Activated CD4-positive, alpha-beta T cell treated with anti-CD3 and anti-CD28 coated beads for 4 hours (primary cell): Measurements from ENCODE around the gene DSC3.

Experiments
- DNase-seq, 2 donors: peaks; one replicate each; pipeline ENCODE4 v3.0.0-alpha.2; 2020

The DSC3 gene

DNA sequence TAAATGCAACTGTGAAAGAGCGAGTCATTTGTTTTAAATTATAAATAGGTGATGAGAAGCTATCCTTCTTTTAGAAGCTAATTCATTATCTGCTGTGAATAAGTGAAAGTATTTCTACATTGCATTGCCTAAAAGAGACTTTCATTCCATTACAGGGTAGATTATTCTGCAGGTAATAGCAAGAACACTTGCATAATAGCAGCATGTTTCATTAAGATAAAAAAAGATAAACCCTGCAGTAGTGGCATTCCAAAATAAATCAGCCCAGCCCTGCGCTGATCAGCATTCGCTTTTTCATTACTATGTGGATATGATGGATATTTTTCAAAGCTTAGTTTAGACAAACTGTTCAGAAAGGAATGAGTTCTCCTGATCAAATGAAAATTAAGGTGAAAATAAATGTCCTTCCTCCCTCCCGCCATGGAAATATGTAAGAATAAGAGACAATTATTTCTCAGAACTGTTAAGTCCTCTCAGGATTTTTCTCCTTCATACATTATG is 72.8 kb downstream of the DSC3 start:
- DNase-seq, result no peak

DNA sequence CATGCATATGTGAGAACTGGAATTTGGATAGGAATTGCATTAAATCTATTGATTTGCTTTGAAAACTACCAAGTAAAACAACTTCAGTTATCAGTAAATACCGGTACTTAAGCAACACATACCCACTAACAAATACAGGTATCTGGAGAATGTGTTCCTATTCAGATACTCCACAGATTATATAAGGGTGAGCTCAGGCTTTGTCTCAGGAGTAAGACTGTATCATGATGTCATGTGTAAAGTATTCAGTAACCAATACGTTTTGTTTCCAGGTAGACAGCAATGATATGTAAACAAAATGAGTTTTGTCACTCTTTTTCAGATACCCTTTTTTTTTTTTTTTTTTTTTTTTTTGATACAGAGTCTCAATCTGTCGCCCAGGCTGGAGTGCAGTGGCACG is 74.8 kb downstream of the DSC3 start:
- DNase-seq, result no peak

DNA sequence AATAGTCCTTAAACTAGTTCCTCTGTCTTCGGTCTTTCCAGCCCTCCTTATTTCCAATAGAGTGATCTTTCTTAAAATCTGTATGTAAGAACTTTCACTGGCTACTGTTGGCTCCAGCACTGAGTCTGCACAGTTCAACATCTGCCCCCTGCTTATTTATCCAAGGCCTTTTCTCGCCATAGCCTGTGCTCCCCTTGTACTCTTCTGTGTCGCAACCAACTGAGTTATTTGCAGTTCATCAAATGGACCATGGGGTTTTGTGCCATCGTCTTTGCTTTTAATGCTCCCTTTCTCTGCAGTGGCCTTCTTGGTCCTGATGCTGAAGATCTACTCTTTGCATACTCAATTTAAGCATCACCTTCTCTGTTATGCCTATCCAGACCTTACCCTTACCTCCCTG is 77.3 kb downstream of the DSC3 start:
- DNase-seq, result no peak

DNA sequence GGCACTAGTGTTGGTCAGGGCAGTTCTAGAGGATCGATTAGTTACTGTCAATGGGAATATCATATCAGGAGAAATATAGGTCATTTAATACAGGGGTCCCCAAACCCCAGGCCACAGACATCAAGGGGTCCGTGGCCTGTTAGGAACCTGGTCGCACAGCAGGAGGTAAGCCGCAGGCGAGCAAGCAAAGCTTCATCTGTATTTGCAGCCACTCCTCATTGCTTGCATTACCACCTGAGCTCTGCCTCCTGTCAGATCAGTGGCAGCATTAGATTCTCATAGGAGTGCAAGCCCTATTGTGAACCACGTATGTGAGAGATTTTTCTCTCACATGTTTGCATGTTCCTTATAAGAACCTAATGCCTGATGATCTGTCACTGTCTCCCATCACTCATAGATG is 81.9 kb downstream of the DSC3 start:
- no peak for DNase-seq

DNA sequence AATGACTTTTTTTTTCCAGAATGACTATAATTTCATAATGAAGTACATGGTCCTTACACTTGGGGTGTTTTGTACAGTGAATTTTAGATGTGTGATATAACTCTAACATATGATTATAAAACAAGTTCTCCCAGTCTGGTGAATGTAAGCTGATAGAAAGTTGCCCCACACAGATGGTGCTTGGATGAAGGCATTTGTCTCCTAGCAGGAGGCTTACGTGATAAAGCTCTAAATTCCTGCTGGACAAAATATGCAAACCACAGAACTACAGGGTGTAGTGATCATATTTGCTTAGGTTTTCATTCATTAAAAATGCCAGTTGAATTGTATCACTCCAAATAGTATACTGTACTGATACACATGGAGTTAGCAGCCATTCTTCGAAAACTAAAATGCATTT is 85.5 kb downstream of the DSC3 start:
- DNase-seq, result no peak

DNA sequence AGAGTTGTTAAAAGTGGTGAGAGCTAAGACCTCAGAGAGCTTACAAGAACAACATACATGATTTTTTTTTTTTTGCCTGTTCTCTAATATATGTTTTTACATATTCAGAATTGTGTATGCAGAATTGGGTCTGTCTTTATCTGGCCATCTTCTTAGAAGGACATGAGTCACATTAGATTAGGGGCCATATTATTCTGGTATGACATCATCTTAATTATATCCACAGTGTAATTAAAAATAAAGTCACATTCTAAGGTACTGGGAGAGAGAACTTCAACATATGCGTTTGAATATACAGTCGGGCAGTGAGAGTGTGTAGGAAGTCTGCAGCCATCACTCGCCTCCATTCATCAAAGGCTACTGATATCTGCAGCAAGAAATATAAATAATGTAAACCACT is 88.3 kb downstream of the DSC3 start:
- DNase-seq, result no peak

DNA sequence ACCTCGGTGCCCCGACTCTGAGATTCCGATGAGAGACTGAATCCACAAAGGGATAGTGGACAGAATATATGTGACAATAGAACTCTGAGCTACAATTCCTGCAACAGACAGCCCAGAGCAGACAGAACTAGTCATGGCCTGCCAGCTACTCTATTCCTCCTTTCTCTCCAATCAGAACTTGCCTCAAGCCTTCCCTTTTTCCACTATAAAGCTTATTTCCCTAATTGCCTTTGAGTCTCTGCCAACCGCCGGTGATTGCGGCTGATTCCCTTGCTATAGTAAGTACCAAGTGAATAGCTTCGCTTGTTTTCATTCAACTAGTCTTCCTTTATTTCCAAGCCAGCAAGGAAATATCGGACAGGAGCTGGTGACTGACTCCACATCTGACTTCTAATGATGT is 96.8 kb downstream of the DSC3 start:
- no peak for DNase-seq

DNA sequence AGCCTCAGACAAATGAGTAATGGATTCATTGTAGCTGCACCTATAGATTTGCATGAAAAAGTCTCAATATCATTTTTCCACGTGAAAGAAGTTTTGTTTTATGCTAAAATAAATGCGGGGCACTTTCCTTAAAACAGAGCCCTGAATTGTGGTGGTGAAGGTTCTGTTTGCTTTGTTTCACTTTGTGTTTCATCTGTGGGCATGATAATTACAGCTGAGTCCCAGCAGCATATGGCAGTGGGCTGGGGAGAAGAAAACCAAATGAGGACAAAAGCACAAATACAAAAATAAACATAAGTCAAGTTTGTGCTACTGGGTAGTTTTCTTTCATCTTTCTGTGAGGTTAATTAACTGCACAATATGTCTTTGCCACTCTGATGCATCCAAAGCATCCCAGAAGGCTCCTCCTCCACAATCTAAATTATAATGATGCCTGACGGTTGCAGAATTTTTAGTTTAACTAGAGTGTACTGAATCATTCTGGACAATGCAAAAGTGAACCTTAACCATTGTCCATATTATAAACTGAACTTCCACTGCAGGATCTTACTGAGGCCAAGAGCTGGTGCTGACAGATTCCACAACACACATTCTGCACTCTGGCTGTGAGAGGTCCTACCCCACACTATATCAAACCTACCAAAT is 97.6 kb downstream of the DSC3 start:
- DNase-seq, result no peak

DNA sequence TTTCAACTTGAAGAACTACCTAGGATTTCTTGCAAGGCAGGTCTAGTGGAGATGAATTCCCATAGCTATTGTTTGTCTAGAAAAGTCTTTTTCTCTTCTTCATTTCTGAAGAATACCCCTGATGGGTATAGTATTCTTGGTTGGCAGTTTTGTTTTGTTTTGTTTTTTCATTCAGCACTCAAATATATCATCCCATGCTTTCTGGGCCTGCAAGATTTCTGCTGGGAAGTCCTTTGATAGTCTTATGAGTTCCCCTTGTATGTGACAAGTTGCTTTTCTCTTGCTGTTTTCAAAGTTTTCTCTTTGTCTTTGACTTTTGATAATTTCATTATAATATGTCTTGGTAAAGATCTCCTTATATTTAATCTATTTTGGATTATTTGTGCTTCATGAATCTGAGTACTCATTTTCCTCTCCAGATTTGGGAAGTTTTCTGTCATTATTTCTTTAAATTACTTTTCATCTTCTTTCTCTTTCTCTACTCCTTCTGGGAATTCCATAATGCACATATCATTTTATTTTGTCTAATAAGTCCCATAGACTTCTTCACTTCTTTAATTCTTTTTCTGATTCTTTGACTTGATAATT is 101.5 kb downstream of the DSC3 start:
- DNase-seq, result no peak
